A549 (cell line): ENCODE data around the gene CACTIN.

Experiments
- FOSL2 ChIP-seq, 2 experiments: fragments of 450-650 bp in 1 of 2; fragments of >200 bp in 1 of 2; sonication (Bioruptor Twin) in 1 of 2; formaldehyde crosslinking; IDR thresholded peaks; 2 replicates each; pipeline versions ENCODE4 v1.5.0 to v1.6.1; 2016 to 2020; ENCODE audit warnings: mild to moderate bottlenecking in 1 of 2, moderate library complexity in 1 of 2
- MAZ ChIP-seq: fragments of 150-350 bp; IDR thresholded peaks from 2 replicates; pipeline ENCODE4 v1.6.1; 2014; ENCODE audit warnings: antibody characterized with exemption, low read depth, low read length, borderline replicate concordance
- TF ChIP-seq, protein P1 (sequence below): fragments of >200 bp; sonication (Bioruptor Twin); formaldehyde crosslinking; IDR thresholded peaks from 3 replicates; pipeline ENCODE4 v1.5.1; 2016
- TF ChIP-seq, protein P2 (sequence below): IDR thresholded peaks from 2 replicates; pipeline ENCODE4 v1.6.1; 2012

DNA sequence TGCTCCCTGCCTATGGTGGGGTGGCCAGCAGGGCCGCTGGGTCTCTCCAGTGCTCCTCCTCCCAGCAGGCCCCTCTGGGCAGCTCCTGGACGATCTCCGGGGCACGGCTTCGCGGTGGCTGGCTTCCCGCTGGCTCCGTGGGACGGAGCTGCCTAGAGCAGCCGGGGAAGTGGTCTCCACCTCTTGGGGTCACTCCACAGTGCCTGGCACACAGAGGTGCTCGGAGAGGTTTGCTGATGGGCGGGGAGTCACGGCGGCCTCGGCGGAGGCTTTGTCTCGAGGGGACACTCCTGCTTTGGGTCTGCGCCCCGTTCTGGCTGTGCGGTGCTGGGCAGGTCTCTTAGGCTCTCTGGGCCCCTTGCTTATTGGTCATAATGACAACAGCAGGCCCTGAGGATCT, 9.9 kb upstream of the CACTIN start:
- TF ChIP-seq, protein P1, sequence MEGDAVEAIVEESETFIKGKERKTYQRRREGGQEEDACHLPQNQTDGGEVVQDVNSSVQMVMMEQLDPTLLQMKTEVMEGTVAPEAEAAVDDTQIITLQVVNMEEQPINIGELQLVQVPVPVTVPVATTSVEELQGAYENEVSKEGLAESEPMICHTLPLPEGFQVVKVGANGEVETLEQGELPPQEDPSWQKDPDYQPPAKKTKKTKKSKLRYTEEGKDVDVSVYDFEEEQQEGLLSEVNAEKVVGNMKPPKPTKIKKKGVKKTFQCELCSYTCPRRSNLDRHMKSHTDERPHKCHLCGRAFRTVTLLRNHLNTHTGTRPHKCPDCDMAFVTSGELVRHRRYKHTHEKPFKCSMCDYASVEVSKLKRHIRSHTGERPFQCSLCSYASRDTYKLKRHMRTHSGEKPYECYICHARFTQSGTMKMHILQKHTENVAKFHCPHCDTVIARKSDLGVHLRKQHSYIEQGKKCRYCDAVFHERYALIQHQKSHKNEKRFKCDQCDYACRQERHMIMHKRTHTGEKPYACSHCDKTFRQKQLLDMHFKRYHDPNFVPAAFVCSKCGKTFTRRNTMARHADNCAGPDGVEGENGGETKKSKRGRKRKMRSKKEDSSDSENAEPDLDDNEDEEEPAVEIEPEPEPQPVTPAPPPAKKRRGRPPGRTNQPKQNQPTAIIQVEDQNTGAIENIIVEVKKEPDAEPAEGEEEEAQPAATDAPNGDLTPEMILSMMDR = no peak
- TF ChIP-seq, protein P2, sequence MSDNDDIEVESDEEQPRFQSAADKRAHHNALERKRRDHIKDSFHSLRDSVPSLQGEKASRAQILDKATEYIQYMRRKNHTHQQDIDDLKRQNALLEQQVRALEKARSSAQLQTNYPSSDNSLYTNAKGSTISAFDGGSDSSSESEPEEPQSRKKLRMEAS = no peak
- TF ChIP-seq MAZ = no peak
- no peak for TF ChIP-seq FOSL2 (IDR thresholded peaks at IDR 0.05)
- no peak for TF ChIP-seq FOSL2 (CRISPR knock-in tag; IDR thresholded peaks at IDR 0.05)
